Activated B cell treated with CpG ODN at 0.5 μM for 24 hours (primary cell): ENCODE measurements around the gene LMO2. TPM values are rescaled to one million over a fixed set of nuclear protein-coding genes. Genes with fewer than 3 reads are reported as not detected.
A peak's percentile ranks its signal among the peaks of the same experiment; 100 is the strongest.

Experiments used
- ATAC-seq: fragments of 200-7000 bp; cut with Tn5 transposase; one replicate; pipeline ENCODE4 v1.10.0; 2021; ENCODE audit warnings: low read depth, mild to moderate bottlenecking, moderate library complexity
- CTCF ChIA-PET: fragments of 350-600 bp; sonication (Branson Sonifier 250); formaldehyde crosslinking; loops from one replicate; lab custom pipeline; 2021; ENCODE audit warnings: antibody characterized with exemption; lab: Charles Lee
- POLR2A ChIA-PET: fragments of 350-600 bp; sonication (Branson Sonifier 250); formaldehyde crosslinking; loops from one replicate; lab custom pipeline; 2021; ENCODE audit warnings: antibody characterized with exemption; lab: Charles Lee
- DNase-seq: peaks from one replicate; pipeline ENCODE4 v3.0.0; 2022
- H3K27ac Mint-ChIP-seq: one replicate; pipeline ENCODE4 v1.8.0; 2020; ENCODE audit warnings: mixed read lengths
- H3K27me3 Mint-ChIP-seq: one replicate; pipeline ENCODE4 v1.8.0; 2021; ENCODE audit warnings: mixed read lengths
- H3K36me3 Mint-ChIP-seq: one replicate; pipeline ENCODE4 v1.8.0; 2021; ENCODE audit warnings: low read depth, mixed read lengths
- H3K4me1 Mint-ChIP-seq: one replicate; pipeline ENCODE4 v1.8.0; 2021; ENCODE audit warnings: mixed read lengths
- H3K4me3 Mint-ChIP-seq: one replicate; pipeline ENCODE4 v1.8.0; 2020; ENCODE audit warnings: mild to moderate bottlenecking, mixed read lengths
- H3K9me3 Mint-ChIP-seq: one replicate; pipeline ENCODE4 v1.8.0; 2020; ENCODE audit warnings: mixed read lengths
- CTCF ChIP-seq: fragments of 200-600 bp; IDR thresholded peaks from one replicate; pipeline ENCODE4 v1.8.0; 2022; ENCODE audit warnings: antibody characterized with exemption, mild to moderate bottlenecking
- intact Hi-C: fragments of 100-400 bp; cut with micrococcal nuclease; formaldehyde crosslinking; loops from one replicate; pipeline ENCODE4 v1.15.1; 2024
- total RNA-seq: library from RNA; stranded (reverse); gene quantifications from 2 replicates; pipeline ENCODE4 v1.2.3, GENCODE V29; 2022

The LMO2 gene
- total RNA-seq, 1 donor from 2014 or later, result 29.1 TPM

- Mint-ChIP-seq H3K4me3 (no peak overlapping the region), H3K27ac (no peak overlapping the region), H3K36me3 (no peaks in the 10 kb centered on the region), H3K27me3 (peaks cover 45% of the 10 kb centered on the region), H3K4me1 (peaks cover 5% of the 10 kb centered on the region), H3K9me3 (no peaks in the 10 kb centered on the region)
- no peak for TF ChIP-seq CTCF
- DNase-seq (no peak), ATAC-seq (no peak)
- CTCF ChIA-PET, result interaction anchor here (1.0 to 6.5 kb wide), 3 partner anchors 23 to 157 kb away, joined by 3 to 62 read pairs (median 14); no protein-coding TSS in a partner anchor
- POLR2A ChIA-PET, result no interaction called here
- intact Hi-C loops, result no loop called here
Observed at GRCh38 chr11:33830903-33831648, 60.8 kb downstream of the LMO2 start.

- intact Hi-C loops, result loop anchor here (1.0 to 10.0 kb wide), 5 partner anchors 21 to 1025 kb away; no protein-coding TSS in a partner anchor
- Mint-ChIP-seq H3K36me3 (no peaks in the 10 kb centered on the region), H3K4me3 (peak overlapping the region; percentile 80), H3K4me1 (peaks cover 5% of the 10 kb centered on the region), H3K9me3 (no peaks in the 10 kb centered on the region), H3K27ac (no peak overlapping the region), H3K27me3 (peaks cover 50% of the 10 kb centered on the region)
- TF ChIP-seq CTCF, result no peak
- ChIA-PET POLR2A (no interaction called here), CTCF (interaction anchor here (0.9 to 6.5 kb wide), 4 partner anchors 19 to 159 kb away, joined by 3 to 62 read pairs (median 8); no protein-coding TSS in a partner anchor)
- peak; percentile 83 for ATAC-seq
- DNase-seq, result no peak
Observed at GRCh38 chr11:33829430-33830141, 62.3 kb downstream of the LMO2 start.

- peaks cover 56% of the 10 kb centered on the region for H3K27me3 Mint-ChIP-seq
- H3K4me1 Mint-ChIP-seq, result peaks cover 5% of the 10 kb centered on the region
- intact Hi-C loops, result loop anchor here (1.0 to 10.0 kb wide), 5 partner anchors 21 to 1024 kb away; no protein-coding TSS in a partner anchor
- DNase-seq (no peak), ATAC-seq (peak; percentile 10)
- ChIA-PET POLR2A (interaction anchor here (0.6 kb wide), 1 partner anchor 487 kb away, joined by 8 read pairs; no protein-coding TSS in a partner anchor), CTCF (interaction anchor here (0.9 to 6.5 kb wide), 4 partner anchors 20 to 159 kb away, joined by 3 to 62 read pairs (median 8); no protein-coding TSS in a partner anchor)
- TF ChIP-seq CTCF, result no peak
- H3K9me3 Mint-ChIP-seq, result no peaks in the 10 kb centered on the region
- H3K4me3 Mint-ChIP-seq, result no peak overlapping the region
- no peak overlapping the region for H3K27ac Mint-ChIP-seq
- H3K36me3 Mint-ChIP-seq, result no peaks in the 10 kb centered on the region
Observed at GRCh38 chr11:33828604-33829429, 63.1 kb downstream of the LMO2 start.

GRCh38 chr11:33827206-33827605 lies 64.7 kb downstream of the LMO2 start:
- Mint-ChIP-seq H3K27ac (no peak overlapping the region), H3K27me3 (peaks cover 61% of the 10 kb centered on the region), H3K36me3 (no peaks in the 10 kb centered on the region), H3K4me3 (no peak overlapping the region), H3K4me1 (peaks cover 5% of the 10 kb centered on the region), H3K9me3 (no peaks in the 10 kb centered on the region)
- TF ChIP-seq CTCF, result no peak
- ATAC-seq (no peak), DNase-seq (no peak)
- ChIA-PET CTCF (interaction anchor here (1.1 to 6.5 kb wide), 2 partner anchors 19 to 171 kb away, joined by 5 to 62 read pairs; no protein-coding TSS in a partner anchor), POLR2A (no interaction called here)
- intact Hi-C loops, result loop anchor here (10.0 kb wide), 1 partner anchor 1022 kb away; no protein-coding TSS in a partner anchor
